Heart right ventricle (tissue), 16 donors: ENCODE data around the gene DCAF7. TPM values are rescaled to one million over a fixed set of nuclear protein-coding genes. Genes with fewer than 3 reads are reported as not detected.

ENCODE experiments used
- ATAC-seq, 8 donors: fragments of 200-7000 bp; cut with Tn5 transposase; one replicate each; pipeline ENCODE4 v1.9.1; 2020; ENCODE audit warnings: mild to moderate bottlenecking in 8 of 8, moderate library complexity in 8 of 8, moderate number of reproducible peaks in 1 of 8
- DNase-seq, 2 donors: peaks; one replicate each; pipeline ENCODE4 v3.0.0-alpha.2; 2020
- H3K27ac ChIP-seq, 10 donors: fragments of 200-600 bp; sonication (generic) in 2 of 10; one replicate each; pipeline versions ENCODE4 v1.5.0 to v1.8.0; 2020 to 2022; ENCODE audit warnings: mild to moderate bottlenecking in 3 of 10
- H3K27me3 ChIP-seq, 7 donors: fragments of 200-600 bp; one replicate each; pipeline ENCODE4 v1.8.0; 2021 to 2022; ENCODE audit warnings: mild to moderate bottlenecking in 2 of 7
- H3K36me3 ChIP-seq, 9 donors: fragments of 200-600 bp; sonication (generic) in 1 of 9; one replicate each; pipeline versions ENCODE4 v1.5.0 to v1.8.0; 2020 to 2022; ENCODE audit warnings: mild to moderate bottlenecking in 2 of 9
- H3K4me1 ChIP-seq, 9 donors: fragments of 200-600 bp; sonication (generic) in 1 of 9; one replicate each; pipeline versions ENCODE4 v1.5.0 to v1.8.0; 2020 to 2022; ENCODE audit warnings: mild to moderate bottlenecking in 4 of 9
- H3K4me3 ChIP-seq, 10 donors: fragments of 200-600 bp; sonication (generic) in 2 of 10; one replicate each; pipeline versions ENCODE4 v1.5.0 to v1.8.0; 2020 to 2022; ENCODE audit warnings: mild to moderate bottlenecking in 7 of 10, moderate library complexity in 2 of 10
- H3K9me3 ChIP-seq, 11 donors: fragments of 200-600 bp in 10 of 11; sonication (generic) in 2 of 11; one replicate each; pipeline versions ENCODE4 v1.5.0 to v1.8.0; 2013 to 2022; ENCODE audit warnings: mild to moderate bottlenecking in 2 of 11, control low read depth in 1 of 11, moderate library complexity in 1 of 11
- CTCF ChIP-seq, 9 donors: fragments of 200-600 bp; sonication (generic) in 2 of 9; IDR thresholded peaks; one replicate each; pipeline versions ENCODE4 v1.5.0 to v1.8.0; 2021 to 2022; ENCODE audit warnings: antibody characterized with exemption in 9 of 9, mild to moderate bottlenecking in 5 of 9, moderate library complexity in 1 of 9
- WGBS, 2 donors: extraction: QIAGEN DNeasy Blood & Tissue Kit; methylation state at CpG; one replicate each; pipeline ENCODE4 v1.1.7; 2013; ENCODE audit warnings: inconsistent platforms in 1 of 2; 5-methylcytosine and 5-hydroxymethylcytosine counted together
- intact Hi-C, 10 donors: fragments of 100-400 bp; cut with DNase I; formaldehyde crosslinking; loops; one replicate each; pipeline versions ENCODE4 v1.11.1 to v1.14.2; 2022
- polyA plus RNA-seq, 2 donors: library from polyadenylated mRNA; stranded (reverse); fragments of 200-250 nt; gene quantifications; one replicate each; pipeline ENCODE4 v1.2.3, GENCODE V29; 2013
- total RNA-seq, 10 donors: library from RNA; stranded (reverse); fragmentation: NEBNext Ultra II Directional in 3 of 10; extraction: Animal tissue kit (Norgen Biotek cat#: 25700) in 3 of 10; gene quantifications; one replicate each; pipeline versions ENCODE4 v1.2.1 to v1.2.4, GENCODE V29; 2021 to 2023
- donor health status: Arrhythmogenic right ventricular cardiomyopathy.
- donor health status: ischemic (EF 13 %, LVEDD 7.1; RV severe dilation, severe dysfunction).
- donor health status: healthy with polysubstance abuse.
- donor health status: DM: no; HTN: yes; CAD: no.
- donor health status: DM: no; HTN: no; CAD: no.
- donor health status: ischemic (EF 25% LVEDD 6.9; RV normal size, moderate dysfunction).
- donor health status: ischemic (EF 25% LVEDD 5.7; RV mildly dilated, moderate dysfunction).
- donor health status: healthy.
- donor health status: DM: yes; HTN: yes; CAD: no.
- donor health status: Ischemic cardiomyopathy.
- donor health status: ischemic (EF 35%, LVEDD 5.7; RV mildly dilated, moderate dysfunction).
- donor health status: nonischemic (EF 11% LVEDD 7.7; RV severe dilation, severe dysfunction).
- donor health status: DM: yes; HTN: yes; CAD: no.
- donor health status: PGD.
- donor health status: ischemic (EF 29% LVEDD 5.4; RV normal size, mild dysfunction).
- donor health status: nonischemic (EF 23%, LVEDD 6.1; RV moderate dilation, normal function).

Gene DCAF7
- total and polyA plus RNA-seq, 12 donors: 10.2 to 60.7 (median 41.7) TPM

GRCh38 chr17:63624531-63624880 is 74.2 kb downstream of the DCAF7 start:
- H3K4me1 ChIP-seq: peaks cover 6 to 70% (median 66%) of the 10 kb centered on the region in 9 donors
- peak overlapping the region in 6 of 10 donors; percentile 72 to 90 (median 83) for H3K4me3 ChIP-seq
- intact Hi-C loops: loop anchor here in 4 of 10 donors (5.0 to 10.0 kb wide), 4 partner anchors 50 to 120 kb away; partner anchors contain the start of gene STRADA (in 1 of the 4)
- H3K36me3 ChIP-seq: peaks cover 0 to 14% (median 0%) of the 10 kb centered on the region in 9 donors
- DNase-seq: no peak
- H3K27ac ChIP-seq: peak overlapping the region in 7 of 10 donors; percentile 20 to 95 (median 90)
- no peaks in the 10 kb centered on the region for H3K27me3 ChIP-seq
- WGBS, 2 donors: 61 to 85% methylated on average over 1 of the region's 1 CpG
- H3K9me3 ChIP-seq: no peaks in the 10 kb centered on the region
- no peak for ATAC-seq
- no peak for TF ChIP-seq CTCF (IDR thresholded peaks at IDR 0.05)

DNA sequence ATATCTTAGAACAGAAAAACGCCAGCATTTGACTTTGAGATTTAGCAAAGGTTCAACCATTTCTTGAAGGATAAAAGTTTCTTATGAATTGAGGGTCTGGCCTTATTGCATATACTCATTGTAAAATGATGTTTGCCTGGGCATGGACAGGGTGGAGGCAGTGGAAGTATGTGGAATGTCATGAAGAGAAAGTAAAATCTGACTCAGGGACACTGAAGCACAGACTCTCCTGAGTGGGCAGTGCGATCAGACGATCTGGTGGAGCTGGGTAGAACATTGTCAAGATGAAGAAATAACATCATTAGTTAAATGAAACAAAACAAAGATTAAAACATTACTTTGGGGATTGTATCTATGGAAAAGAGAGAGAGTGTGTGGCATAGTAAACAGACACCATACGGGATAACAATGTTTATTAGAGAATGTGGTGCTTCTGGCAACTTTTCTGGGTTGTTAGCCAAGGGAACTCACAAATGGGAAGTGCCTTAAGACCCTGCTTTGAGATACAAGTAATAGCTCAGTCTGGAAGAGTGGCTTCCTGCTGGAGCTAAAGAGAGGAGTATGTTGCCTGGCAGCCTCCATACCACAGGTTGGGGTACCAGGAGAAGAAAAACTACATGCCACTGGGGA is 76.4 kb downstream of the DCAF7 start:
- Histone ChIP-seq H3K27me3 (no peaks in the 10 kb centered on the region), H3K27ac (peak overlapping the region in 5 of 10 donors; percentile 42 to 90 (median 60))
- intact Hi-C loops: loop anchor here in 4 of 10 donors (1.0 to 10.0 kb wide), 4 partner anchors 39 to 118 kb away; partner anchors contain the start of gene STRADA (in 1 of the 4)

GRCh38 chr17:63629627-63630026 is 79.3 kb downstream of the DCAF7 start:
- DNase-seq (no peak), ATAC-seq (peak; percentile 20 to 83 (median 64))
- intact Hi-C loops: loop anchor here in 3 of 10 donors (10.0 kb wide), 3 partner anchors 45 to 115 kb away; partner anchors contain the start of gene STRADA (in 1 of the 3)
- WGBS, 2 donors: 22 to 35% methylated on average over 1 of the region's 1 CpG
- peaks cover 0 to 43% (median 12%) of the 10 kb centered on the region in 9 donors for H3K36me3 ChIP-seq
- no peak for TF ChIP-seq CTCF (IDR thresholded peaks at IDR 0.05)
- no peaks in the 10 kb centered on the region for H3K9me3 ChIP-seq
- H3K4me3 ChIP-seq: no peak overlapping the region
- H3K4me1 ChIP-seq: peaks cover 13 to 100% (median 87%) of the 10 kb centered on the region in 9 donors
- H3K27me3 ChIP-seq: no peaks in the 10 kb centered on the region
- H3K27ac ChIP-seq: peak overlapping the region in 8 of 10 donors; percentile 8 to 90 (median 63)

More for the DNA sequence above, 76.4 kb downstream of the DCAF7 start:
- no peak for DNase-seq
- no peak for ATAC-seq
- Histone ChIP-seq H3K4me1 (peaks cover 6 to 84% (median 82%) of the 10 kb centered on the region in 9 donors), H3K9me3 (no peaks in the 10 kb centered on the region), H3K36me3 (peaks cover 0 to 15% (median 0%) of the 10 kb centered on the region in 9 donors), H3K4me3 (no peak overlapping the region)
- WGBS, 2 donors: 47 to 49% methylated on average over 4 of the region's 4 CpGs
- no peak for TF ChIP-seq CTCF (IDR thresholded peaks at IDR 0.05)

DNA sequence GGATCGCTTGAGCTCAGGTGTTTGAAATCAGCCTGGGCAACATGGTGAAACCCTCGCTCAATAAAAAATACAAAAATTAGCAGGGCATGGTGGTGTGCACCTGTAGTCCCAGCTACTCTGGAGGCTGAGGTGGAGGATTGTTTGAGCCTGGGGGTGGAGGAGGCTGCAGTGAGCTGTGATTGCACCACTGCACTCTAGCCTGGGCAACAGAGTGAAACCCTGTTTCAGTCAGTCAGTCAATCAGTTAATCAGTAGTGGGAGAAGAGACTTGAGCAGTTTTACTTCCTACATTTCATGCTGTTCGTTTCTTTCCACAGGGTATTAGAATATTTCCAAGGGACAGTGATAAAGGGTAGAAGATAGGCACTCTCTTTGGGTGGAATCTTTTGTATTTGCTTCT is 80.8 kb downstream of the DCAF7 start:
- Histone ChIP-seq H3K36me3 (peaks cover 0 to 57% (median 18%) of the 10 kb centered on the region in 9 donors), H3K4me1 (peaks cover 13 to 100% (median 87%) of the 10 kb centered on the region in 9 donors), H3K9me3 (no peaks in the 10 kb centered on the region), H3K27me3 (no peaks in the 10 kb centered on the region), H3K27ac (peak overlapping the region in 7 of 10 donors; percentile 8 to 90 (median 62)), H3K4me3 (no peak overlapping the region)
- ATAC-seq: no peak
- no peak for TF ChIP-seq CTCF (IDR thresholded peaks at IDR 0.05)
- no peak for DNase-seq
- 83 to 84% methylated on average over 3 of the region's 3 CpGs for WGBS, 2 donors
- intact Hi-C loops: no loop called here
